Body of pancreas (tissue), 4 donors: ENCODE measurements around the gene USH1G. TPM values are rescaled to one million over a fixed set of nuclear protein-coding genes. Genes with fewer than 3 reads are reported as not detected.
"Not testable (repeated sequence)": the region's sequence is repeated elsewhere in the genome, so short reads cannot be mapped to it uniquely, and the experiment has no call there.

Source experiments
- ATAC-seq: fragments of 150-250 bp; one replicate; pipeline ENCODE4 v1.9.1; 2016
- DNase-seq, 4 donors: peaks; one replicate each; pipeline ENCODE4 v3.0.0-alpha.2; 2019
- H3K27ac ChIP-seq, 4 donors: fragments of 200-600 bp; sonication (generic); 1 replicate in 3 of 4; 2 replicates in 1 of 4; pipeline versions ENCODE4 v1.5.1 to v1.6.1; 2016 to 2019; ENCODE audit warnings: mild to moderate bottlenecking in 1 of 4, mixed read lengths in 1 of 4, moderate library complexity in 1 of 4
- H3K27me3 ChIP-seq, 2 donors: fragments of 200-600 bp; sonication (generic); one replicate each; pipeline ENCODE4 v1.6.0; 2016; ENCODE audit warnings: mild to moderate bottlenecking in 1 of 2
- H3K36me3 ChIP-seq, 2 donors: fragments of 200-600 bp; sonication (generic); replicated peaks in 1 of 2; 2 replicates each; pipeline ENCODE4 v1.5.1; 2016; ENCODE audit warnings: low read depth in 2 of 2; ENCODE audit not compliant: insufficient read depth in 1 of 2
- H3K4me1 ChIP-seq: fragments of 200-600 bp; sonication (generic); one replicate; pipeline ENCODE4 v1.6.0; 2016
- H3K4me3 ChIP-seq, 2 donors: fragments of 200-600 bp; sonication (generic); 1 replicate in 1 of 2; 2 replicates in 1 of 2; pipeline ENCODE4 v1.5.1; 2016 to 2019
- H3K9me3 ChIP-seq, 3 donors: fragments of 200-600 bp; sonication (generic); 1 replicate in 2 of 3; 2 replicates in 1 of 3; pipeline ENCODE4 v1.5.1; 2016
- CTCF ChIP-seq, 7 experiments: fragments of 450-650 bp in 4 of 7; fragments of 200-600 bp in 3 of 7; sonication (generic) in 3 of 7; IDR thresholded peaks; one replicate each; pipeline ENCODE4 v1.5.1; 2016 to 2019; ENCODE audit warnings: antibody characterized with exemption in 7 of 7
- POLR2A ChIP-seq, 3 donors: fragments of 450-650 bp; IDR thresholded peaks; one replicate each; pipeline ENCODE4 v1.6.1; 2016; ENCODE audit warnings: antibody characterized with exemption in 3 of 3, mild to moderate bottlenecking in 2 of 3
- WGBS, 2 donors: methylation state at CpG; one replicate each; pipeline ENCODE4 v1.1.5; 2017; 5-methylcytosine and 5-hydroxymethylcytosine counted together
- intact Hi-C: fragments of 100-400 bp; cut with DNase I; formaldehyde crosslinking; loops from one replicate; pipeline ENCODE4 v1.15.1; 2023
- total RNA-seq, 2 donors: library from RNA; depleted of rRNA; stranded (reverse); fragments of >200 nt; gene quantifications; one replicate each; pipeline ENCODE4 v1.1.0, GENCODE V29; 2016

The USH1G gene
- total RNA-seq, 2 donors from 2014 or later, result under 0.01 TPM; not detected in 1

GRCh38 chr17:74916136-74916850 is 6.8 kb downstream of the USH1G start:
- Histone ChIP-seq H3K27me3 (no peaks in the 10 kb centered on the region), H3K4me1 (peaks cover 5% of the 10 kb centered on the region), H3K9me3 (no peaks in the 10 kb centered on the region), H3K36me3 (no peaks in the 10 kb centered on the region), H3K4me3 (no peak overlapping the region), H3K27ac (no peak overlapping the region)
- 77 to 85% methylated on average over 11 to 13 of the region's 13 CpGs for WGBS, 2 donors
- ATAC-seq (no peak), DNase-seq (no peak)
- intact Hi-C loops, result no loop called here
- TF ChIP-seq POLR2A (IDR thresholded peaks at IDR 0.05) (no peak), CTCF (IDR thresholded peaks at IDR 0.05) (no peak)

- H3K36me3 ChIP-seq, H3K27ac ChIP-seq, H3K4me1 ChIP-seq, DNase-seq, ATAC-seq, H3K4me3 ChIP-seq, H3K27me3 ChIP-seq, H3K9me3 ChIP-seq, intact Hi-C loops: not testable (repeated sequence)
- WGBS, 2 donors, result 57 to 59% methylated on average over 8 of the region's 8 CpGs
Measured at GRCh38 chr17:74911423-74911822, 11.6 kb downstream of the USH1G start.

GRCh38 chr17:74909097-74909496 is 14.0 kb downstream of the USH1G start:
- H3K4me1 ChIP-seq, ATAC-seq, H3K27me3 ChIP-seq, H3K36me3 ChIP-seq, H3K9me3 ChIP-seq, H3K27ac ChIP-seq, intact Hi-C loops, H3K4me3 ChIP-seq, DNase-seq: not testable (repeated sequence)
- WGBS, 2 donors, result 69 to 75% methylated on average over 4 of the region's 4 CpGs

- TF ChIP-seq CTCF (IDR thresholded peaks at IDR 0.05) (no peak), POLR2A (IDR thresholded peaks at IDR 0.05) (no peak)
- intact Hi-C loops, result no loop called here
- no peak for DNase-seq
- no peaks in the 10 kb centered on the region for H3K27me3 ChIP-seq
- no peaks in the 10 kb centered on the region for H3K9me3 ChIP-seq
- no peaks in the 10 kb centered on the region for H3K36me3 ChIP-seq
- 90% methylated on average over 16 of the region's 34 CpGs; no CpG with 5 or more reads in 1 of the 2 donors for WGBS, 2 donors
- no peaks in the 10 kb centered on the region for H3K4me1 ChIP-seq
- ATAC-seq, result no peak
- H3K4me3 ChIP-seq, result no peak overlapping the region
- H3K27ac ChIP-seq, result no peak overlapping the region
Measured at GRCh38 chr17:74907012-74907411, 16.0 kb downstream of the USH1G start.

GRCh38 chr17:74906214-74906793 is 16.8 kb downstream of the USH1G start:
- H3K4me3 ChIP-seq, H3K4me1 ChIP-seq, DNase-seq, H3K9me3 ChIP-seq, intact Hi-C loops, H3K27me3 ChIP-seq, H3K27ac ChIP-seq, ATAC-seq, H3K36me3 ChIP-seq: not testable (repeated sequence)
- WGBS, 2 donors, result 58 to 62% methylated on average over 6 of the region's 6 CpGs

- ATAC-seq, result no peak
- no peaks in the 10 kb centered on the region for H3K4me1 ChIP-seq
- H3K36me3 ChIP-seq, result no peaks in the 10 kb centered on the region
- TF ChIP-seq CTCF (IDR thresholded peaks at IDR 0.05) (no peak), POLR2A (IDR thresholded peaks at IDR 0.05) (no peak)
- no peak overlapping the region for H3K4me3 ChIP-seq
- no peaks in the 10 kb centered on the region for H3K27me3 ChIP-seq
- DNase-seq, result no peak
- no peak overlapping the region for H3K27ac ChIP-seq
- intact Hi-C loops, result no loop called here
- no peaks in the 10 kb centered on the region for H3K9me3 ChIP-seq
- whole genome bisulfite sequencing, 2 donors, result 77 to 79% methylated on average over 6 to 7 of the region's 7 CpGs
Measured at GRCh38 chr17:74904687-74905409, 18.2 kb downstream of the USH1G start.
